ENCODE data around the gene LIMK2.

DNA sequence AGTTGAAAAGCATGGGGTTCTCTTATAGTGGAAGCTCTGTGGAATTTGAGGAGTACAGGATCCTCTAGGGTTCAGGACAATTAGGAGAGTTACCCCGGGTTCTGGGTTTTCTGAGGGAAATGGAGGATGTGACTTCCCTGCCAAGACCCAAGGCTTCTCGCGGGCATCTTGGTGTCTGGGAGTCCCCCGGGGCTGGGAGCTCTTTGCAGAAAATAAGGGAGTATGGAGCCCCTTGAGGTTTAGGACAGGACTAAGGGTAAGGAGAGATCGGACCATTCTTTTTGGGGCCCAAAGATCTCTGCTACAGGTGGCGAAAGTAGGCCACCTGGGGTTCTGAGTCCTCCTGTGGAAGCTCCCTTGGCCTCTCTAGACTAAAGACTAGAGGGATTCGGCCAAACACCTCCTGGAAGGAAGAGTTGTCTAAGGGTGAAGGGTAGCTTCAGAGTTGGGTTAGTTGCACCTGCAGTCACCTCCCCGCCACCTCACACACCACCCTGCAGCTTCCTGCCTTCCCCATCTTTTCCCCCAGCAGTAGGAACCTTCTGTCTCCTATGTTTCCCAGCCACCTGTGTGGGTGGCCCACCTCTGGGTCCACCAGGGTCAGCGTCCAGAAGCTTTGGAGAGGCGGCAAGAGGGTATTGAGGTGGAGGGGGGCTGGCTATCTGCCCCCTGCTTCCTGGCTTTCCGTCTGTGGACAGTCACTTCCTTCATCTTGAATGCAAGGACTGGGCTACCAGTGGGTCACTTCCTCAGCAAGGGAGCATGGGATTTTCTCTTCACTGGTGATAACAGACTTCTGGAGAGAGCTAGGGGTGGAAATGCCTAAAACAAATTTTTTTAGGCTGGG is 908 bp downstream of the LIMK2 start:
- TF ChIP-seq POLR2A (IDR thresholded peaks at IDR 0.05): no peak
- TF ChIP-seq, protein P1, sequence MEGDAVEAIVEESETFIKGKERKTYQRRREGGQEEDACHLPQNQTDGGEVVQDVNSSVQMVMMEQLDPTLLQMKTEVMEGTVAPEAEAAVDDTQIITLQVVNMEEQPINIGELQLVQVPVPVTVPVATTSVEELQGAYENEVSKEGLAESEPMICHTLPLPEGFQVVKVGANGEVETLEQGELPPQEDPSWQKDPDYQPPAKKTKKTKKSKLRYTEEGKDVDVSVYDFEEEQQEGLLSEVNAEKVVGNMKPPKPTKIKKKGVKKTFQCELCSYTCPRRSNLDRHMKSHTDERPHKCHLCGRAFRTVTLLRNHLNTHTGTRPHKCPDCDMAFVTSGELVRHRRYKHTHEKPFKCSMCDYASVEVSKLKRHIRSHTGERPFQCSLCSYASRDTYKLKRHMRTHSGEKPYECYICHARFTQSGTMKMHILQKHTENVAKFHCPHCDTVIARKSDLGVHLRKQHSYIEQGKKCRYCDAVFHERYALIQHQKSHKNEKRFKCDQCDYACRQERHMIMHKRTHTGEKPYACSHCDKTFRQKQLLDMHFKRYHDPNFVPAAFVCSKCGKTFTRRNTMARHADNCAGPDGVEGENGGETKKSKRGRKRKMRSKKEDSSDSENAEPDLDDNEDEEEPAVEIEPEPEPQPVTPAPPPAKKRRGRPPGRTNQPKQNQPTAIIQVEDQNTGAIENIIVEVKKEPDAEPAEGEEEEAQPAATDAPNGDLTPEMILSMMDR (IDR thresholded peaks at IDR 0.05 in 4 of 5, conservative IDR thresholded peaks at IDR 0.05 in 1 of 5): no peak
